IMR-90 (cell line): Measurements from ENCODE around the gene NALCN. TPM values are rescaled to one million over a fixed set of nuclear protein-coding genes. Genes with fewer than 3 reads are reported as not detected.

Experiments used
- ATAC-seq: fragments of 200-7000 bp; cut with Tn5 transposase; 2 replicates; pipeline ENCODE4 v1.9.1; 2020; ENCODE audit warnings: low read depth, mild to moderate bottlenecking, moderate library complexity
- BruUV-seq: library from RNA; stranded (reverse); fragments of 400-500 nt; replicated peaks from 2 replicates; lab custom pipeline; 2021; lab: Mats Ljungman, UMichigan
- CTCF ChIA-PET: fragments of 300-600 bp; formaldehyde crosslinking; extraction: SDS; loops from one replicate; lab custom pipeline; 2021; ENCODE audit warnings: antibody characterized with exemption; lab: Yijun Ruan, JAX
- POLR2A ChIA-PET: fragments of 300-600 bp; sonication (Branson Sonifier 250); formaldehyde crosslinking; loops from one replicate; lab custom pipeline; 2022; ENCODE audit warnings: antibody characterized with exemption; ENCODE audit not compliant: unreplicated experiment; lab: Charles Lee
- DNase-seq: peaks from one replicate; pipeline ENCODE4 v3.0.0; 2013
- H2AFZ ChIP-seq: replicated peaks from 2 replicates; pipeline ENCODE3; 2013; ENCODE audit warnings: low read length, mild to moderate bottlenecking; ENCODE audit not compliant: poor library complexity
- H2AK5ac ChIP-seq: 2 replicates; pipeline ENCODE4 v1.6.1; 2013; ENCODE audit warnings: low read depth, low read length, inconsistent platforms
- H2AK9ac ChIP-seq: replicated peaks from 2 replicates; pipeline ENCODE3; 2013; ENCODE audit warnings: mild to moderate bottlenecking, low read depth, low read length, moderate library complexity; ENCODE audit not compliant: poor library complexity
- H2BK120ac ChIP-seq: 2 replicates; pipeline ENCODE4 v1.6.1; 2013; ENCODE audit warnings: low read depth, low read length, inconsistent platforms
- H2BK15ac ChIP-seq: 3 replicates; pipeline ENCODE4 v1.6.1; 2013; ENCODE audit warnings: low read depth, low read length, inconsistent platforms
- H2BK20ac ChIP-seq: 2 replicates; pipeline ENCODE4 v1.6.1; 2013; ENCODE audit warnings: low read depth, mild to moderate bottlenecking, inconsistent platforms, low read length, moderate library complexity
- H2BK5ac ChIP-seq: 2 replicates; pipeline ENCODE4 v1.6.1; 2013; ENCODE audit warnings: mild to moderate bottlenecking, low read depth, low read length, inconsistent platforms; ENCODE audit not compliant: poor library complexity, severe bottlenecking
- H3K14ac ChIP-seq: replicated peaks from 2 replicates; pipeline ENCODE4 v1.6.1; 2013; ENCODE audit warnings: low read depth, low read length, inconsistent platforms
- H3K18ac ChIP-seq: 2 replicates; pipeline ENCODE4 v1.6.1; 2013; ENCODE audit warnings: low read depth, low read length, control low read depth
- H3K23ac ChIP-seq: 2 replicates; pipeline ENCODE4 v1.6.1; 2013; ENCODE audit warnings: low read depth, low read length, inconsistent platforms
- H3K27ac ChIP-seq: 2 replicates; pipeline ENCODE4 v1.5.1; 2013; ENCODE audit warnings: mild to moderate bottlenecking, control low read depth, low read length; ENCODE audit not compliant: insufficient read depth
- H3K27me3 ChIP-seq: 2 replicates; pipeline ENCODE4 v1.6.1; 2013; ENCODE audit warnings: low read length; ENCODE audit not compliant: control insufficient read depth, insufficient read depth
- H3K36me3 ChIP-seq: 2 replicates; pipeline ENCODE4 v1.6.1; 2013; ENCODE audit warnings: low read length, mixed read lengths; ENCODE audit not compliant: control insufficient read depth, insufficient read depth
- H3K4ac ChIP-seq: 2 replicates; pipeline ENCODE4 v1.6.1; 2013; ENCODE audit warnings: low read depth, low read length, inconsistent platforms
- H3K4me1 ChIP-seq: 2 replicates; pipeline ENCODE4 v1.6.1; 2013; ENCODE audit warnings: low read length, mixed read lengths; ENCODE audit not compliant: control insufficient read depth, insufficient read depth
- H3K4me2 ChIP-seq: 2 replicates; pipeline ENCODE4 v1.6.1; 2013; ENCODE audit warnings: low read depth, mild to moderate bottlenecking, control low read depth, low read length, moderate library complexity
- H3K4me3 ChIP-seq: 2 replicates; pipeline ENCODE4 v1.5.1; 2013; ENCODE audit warnings: low read depth, mild to moderate bottlenecking, control low read depth, low read length, moderate library complexity; ENCODE audit not compliant: insufficient read depth
- H3K56ac ChIP-seq: 2 replicates; pipeline ENCODE4 v1.6.1; 2013; ENCODE audit warnings: low read length, inconsistent platforms; ENCODE audit not compliant: insufficient read depth; ENCODE audit errors: extremely low read depth
- H3K79me1 ChIP-seq, 2 experiments: 2 replicates each; pipeline ENCODE4 v1.6.1; 2013; ENCODE audit warnings: low read length in 2 of 2, inconsistent platforms in 1 of 2, low read depth in 1 of 2
- H3K9ac ChIP-seq: 2 replicates; pipeline ENCODE4 v1.6.1; 2013; ENCODE audit warnings: low read depth, low read length, control low read depth
- H3K9me1 ChIP-seq: 2 replicates; pipeline ENCODE4 v1.6.1; 2013; ENCODE audit warnings: low read length, inconsistent platforms; ENCODE audit not compliant: insufficient read depth
- H3K9me3 ChIP-seq: 2 replicates; pipeline ENCODE4 v1.6.1; 2013; ENCODE audit warnings: low read length; ENCODE audit not compliant: control insufficient read depth, insufficient read depth
- H4K20me1 ChIP-seq: 2 replicates; pipeline ENCODE4 v1.6.1; 2013; ENCODE audit warnings: low read length, inconsistent platforms; ENCODE audit not compliant: insufficient read depth
- H4K5ac ChIP-seq: 2 replicates; pipeline ENCODE4 v1.6.1; 2013; ENCODE audit warnings: mild to moderate bottlenecking, low read depth, low read length, control low read depth
- H4K8ac ChIP-seq, 2 experiments: 2 replicates each; pipeline ENCODE4 v1.6.1; 2013; ENCODE audit warnings: low read depth in 2 of 2, low read length in 2 of 2, control low read depth in 1 of 2, inconsistent platforms in 1 of 2
- H4K91ac ChIP-seq: 2 replicates; pipeline ENCODE4 v1.6.1; 2013; ENCODE audit warnings: low read depth, low read length, inconsistent platforms; ENCODE audit not compliant: insufficient read depth
- CHD1 ChIP-seq: IDR thresholded peaks from 2 replicates; pipeline ENCODE4 v1.6.1; 2012; ENCODE audit warnings: low read depth, low read length, improper control_type of control experiment
- dilution Hi-C: fragments of 300-500 bp; cut with HindIII; formaldehyde crosslinking; loops from one replicate; pipeline ENCODE4 v1.14.3; 2018; ENCODE audit warnings: low sequenced_read_pairs; ENCODE audit not compliant: unreplicated experiment
- in situ Hi-C: fragments of 300-500 bp; cut with MboI; formaldehyde crosslinking; loops from 3 replicates; pipeline ENCODE4 v1.14.3; 2019; ENCODE audit warnings: low sequenced_read_pairs, inconsistent platforms, mixed read lengths
- intact Hi-C: fragments of 100-400 bp; cut with micrococcal nuclease; formaldehyde crosslinking; loops from 2 replicates; pipeline ENCODE4 v1.10.0; 2022
- polyA plus RNA-seq, 3 experiments: library from polyadenylated mRNA; depleted of rRNA; stranded (reverse); fragments of >200 nt; gene quantifications; 2 replicates each; pipeline ENCODE4 v1.2.3, GENCODE V29; 2012; ENCODE audit warnings: low replicate concordance in 1 of 3
- total RNA-seq: library from RNA; depleted of rRNA; stranded (reverse); fragments of >200 nt; gene quantifications from 2 replicates; pipeline ENCODE4 v1.2.3, GENCODE V29; 2012
- TF ChIP-seq, protein P1 (sequence below): conservative IDR thresholded peaks from 2 replicates; pipeline ENCODE4 v1.5.1; 2012; ENCODE audit warnings: mild to moderate bottlenecking, low read depth, low read length, improper control_type of control experiment

The NALCN gene
- total and polyA plus RNA-seq, 2 of the 4 experiments (the other 2 are of a cell fraction), result 2.9 to 4.8 TPM

DNA sequence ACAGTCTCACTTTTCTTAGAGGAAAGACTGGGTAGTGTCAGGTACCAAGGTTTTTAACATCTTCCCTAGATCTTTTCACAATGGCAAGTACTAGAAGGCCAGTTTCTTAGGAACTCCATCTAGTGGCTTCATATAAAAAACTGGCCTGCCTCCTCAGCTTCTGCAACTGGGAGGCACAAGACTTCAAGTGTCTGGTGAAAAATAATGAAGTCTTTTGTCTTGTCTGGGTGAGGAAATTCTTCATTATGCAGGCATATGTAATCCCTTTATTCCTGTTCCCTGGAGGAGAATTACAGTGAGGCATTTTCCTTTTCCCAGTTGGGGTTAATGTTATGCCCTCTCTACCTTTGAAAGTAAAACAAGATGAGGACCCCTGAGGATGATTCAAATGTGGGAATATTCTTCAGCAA is 300.5 kb downstream of the NALCN start:
- Histone ChIP-seq H2AK5ac (no peak overlapping the region), H3K18ac (no peak overlapping the region), H4K8ac (no peak overlapping the region), H3K14ac (no peak overlapping the region), H3K9me3 (no peaks in the 10 kb centered on the region), H3K23ac (no peak overlapping the region), H3K27me3 (no peaks in the 10 kb centered on the region; the same call in 1 of the 2 replicates), H2BK5ac (no peak overlapping the region), H3K9ac (no peak overlapping the region), H4K5ac (no peak overlapping the region), H2BK120ac (no peak overlapping the region), H3K79me1 (no peaks in the 10 kb centered on the region), H3K36me3 (no peaks in the 10 kb centered on the region), H2BK15ac (no peak overlapping the region; the same call in 2 of the 3 replicates), H3K9me1 (no peaks in the 10 kb centered on the region), H3K4ac (no peak overlapping the region), H3K27ac (no peak overlapping the region), H2BK20ac (no peak overlapping the region), H3K4me1 (no peaks in the 10 kb centered on the region), H4K20me1 (no peaks in the 10 kb centered on the region), H2AK9ac (no peak overlapping the region), H3K4me2 (no peak overlapping the region), H3K4me3 (no peak overlapping the region), H4K91ac (no peak overlapping the region), H3K56ac (no peak overlapping the region), H2AFZ (no peak overlapping the region)
- ATAC-seq (no peak; the same call in 1 of the 2 replicates), DNase-seq (no peak)
- TF ChIP-seq, protein P1, sequence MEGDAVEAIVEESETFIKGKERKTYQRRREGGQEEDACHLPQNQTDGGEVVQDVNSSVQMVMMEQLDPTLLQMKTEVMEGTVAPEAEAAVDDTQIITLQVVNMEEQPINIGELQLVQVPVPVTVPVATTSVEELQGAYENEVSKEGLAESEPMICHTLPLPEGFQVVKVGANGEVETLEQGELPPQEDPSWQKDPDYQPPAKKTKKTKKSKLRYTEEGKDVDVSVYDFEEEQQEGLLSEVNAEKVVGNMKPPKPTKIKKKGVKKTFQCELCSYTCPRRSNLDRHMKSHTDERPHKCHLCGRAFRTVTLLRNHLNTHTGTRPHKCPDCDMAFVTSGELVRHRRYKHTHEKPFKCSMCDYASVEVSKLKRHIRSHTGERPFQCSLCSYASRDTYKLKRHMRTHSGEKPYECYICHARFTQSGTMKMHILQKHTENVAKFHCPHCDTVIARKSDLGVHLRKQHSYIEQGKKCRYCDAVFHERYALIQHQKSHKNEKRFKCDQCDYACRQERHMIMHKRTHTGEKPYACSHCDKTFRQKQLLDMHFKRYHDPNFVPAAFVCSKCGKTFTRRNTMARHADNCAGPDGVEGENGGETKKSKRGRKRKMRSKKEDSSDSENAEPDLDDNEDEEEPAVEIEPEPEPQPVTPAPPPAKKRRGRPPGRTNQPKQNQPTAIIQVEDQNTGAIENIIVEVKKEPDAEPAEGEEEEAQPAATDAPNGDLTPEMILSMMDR, result 0 out of 2 replicates have a peak, but pooled peaks have one; percentile 9
- TF ChIP-seq CHD1, result no peak
- POLR2A ChIA-PET, result no interaction called here
- intact Hi-C loops (no loop called here), in situ Hi-C loops (loop anchor here (25.0 kb wide), 1 partner anchor 1453 kb away; no protein-coding TSS in a partner anchor), dilution Hi-C loops (no loop called here)
- no TSS peak for BruUV-seq
- CTCF ChIA-PET, result no interaction called here
